Sigmoid colon (tissue), 7 donors: Measurements from ENCODE around the gene PCDH11X. TPM values are rescaled to one million over a fixed set of nuclear protein-coding genes. Genes with fewer than 3 reads are reported as not detected.

Experiments used
- polyA plus RNA-seq, 3 donors: library from polyadenylated mRNA; stranded (reverse); fragments of 200-250 nt; gene quantifications; one replicate each; pipeline ENCODE4 v1.2.3, GENCODE V29; 2013
- small RNA-seq, 3 donors: library from RNA; depleted of rRNA; stranded (forward); fragments of <200 nt; gene quantifications; one replicate each; pipeline ENCODE3, GENCODE V24; 2016
- total RNA-seq, 4 donors: library from RNA; depleted of rRNA; stranded (reverse); fragments of >200 nt; gene quantifications; one replicate each; pipeline ENCODE4 v1.1.0, GENCODE V29; 2016
- donor health status: healthy with polysubstance abuse.
- donor health status: Bipolar disorder and iron deficiency.
- donor health status: healthy.

PCDH11X gene
- total and polyA plus RNA-seq, 7 donors = under 0.01 to 0.36 (median 0.22) TPM; not detected in 3

Small RNA genes lying within 50 kb of the gene (small RNA-seq; reads per million reads assigned to genes)
- 0 reads per million in 3 donors for gene RNU2-26P
